Fibroblast of lung (primary cell): ENCODE data around the gene TFAM.

Experiments
- EZH2 ChIP-seq: IDR thresholded peaks from 2 replicates; pipeline ENCODE4 v1.5.1; 2012; ENCODE audit warnings: low read length, control low read depth, mild to moderate bottlenecking; ENCODE audit errors: missing control alignments
- TF ChIP-seq, protein P1 (sequence below), 2 donors: IDR thresholded peaks in 1 of 2; conservative IDR thresholded peaks in 1 of 2; 1 replicate in 1 of 2; 2 replicates in 1 of 2; pipeline ENCODE4 v1.5.1; 2011 to 2012; ENCODE audit warnings: low read length in 2 of 2, control low read depth in 1 of 2, inconsistent platforms in 1 of 2, low read depth in 1 of 2, mild to moderate bottlenecking in 1 of 2

- TF ChIP-seq EZH2 = no peak
- TF ChIP-seq, protein P1, sequence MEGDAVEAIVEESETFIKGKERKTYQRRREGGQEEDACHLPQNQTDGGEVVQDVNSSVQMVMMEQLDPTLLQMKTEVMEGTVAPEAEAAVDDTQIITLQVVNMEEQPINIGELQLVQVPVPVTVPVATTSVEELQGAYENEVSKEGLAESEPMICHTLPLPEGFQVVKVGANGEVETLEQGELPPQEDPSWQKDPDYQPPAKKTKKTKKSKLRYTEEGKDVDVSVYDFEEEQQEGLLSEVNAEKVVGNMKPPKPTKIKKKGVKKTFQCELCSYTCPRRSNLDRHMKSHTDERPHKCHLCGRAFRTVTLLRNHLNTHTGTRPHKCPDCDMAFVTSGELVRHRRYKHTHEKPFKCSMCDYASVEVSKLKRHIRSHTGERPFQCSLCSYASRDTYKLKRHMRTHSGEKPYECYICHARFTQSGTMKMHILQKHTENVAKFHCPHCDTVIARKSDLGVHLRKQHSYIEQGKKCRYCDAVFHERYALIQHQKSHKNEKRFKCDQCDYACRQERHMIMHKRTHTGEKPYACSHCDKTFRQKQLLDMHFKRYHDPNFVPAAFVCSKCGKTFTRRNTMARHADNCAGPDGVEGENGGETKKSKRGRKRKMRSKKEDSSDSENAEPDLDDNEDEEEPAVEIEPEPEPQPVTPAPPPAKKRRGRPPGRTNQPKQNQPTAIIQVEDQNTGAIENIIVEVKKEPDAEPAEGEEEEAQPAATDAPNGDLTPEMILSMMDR (conservative IDR thresholded peaks at IDR 0.05 in 1 of 2, IDR thresholded peaks at IDR 0.05 in 1 of 2; ENCODE audit: low read depth in 1 of 2, low read length in 2 of 2) = no peak
Measured at GRCh38 chr10:58347967-58348366, 37.2 kb upstream of the TFAM start.
